ENCODE results near the gene URAD.

DNA sequence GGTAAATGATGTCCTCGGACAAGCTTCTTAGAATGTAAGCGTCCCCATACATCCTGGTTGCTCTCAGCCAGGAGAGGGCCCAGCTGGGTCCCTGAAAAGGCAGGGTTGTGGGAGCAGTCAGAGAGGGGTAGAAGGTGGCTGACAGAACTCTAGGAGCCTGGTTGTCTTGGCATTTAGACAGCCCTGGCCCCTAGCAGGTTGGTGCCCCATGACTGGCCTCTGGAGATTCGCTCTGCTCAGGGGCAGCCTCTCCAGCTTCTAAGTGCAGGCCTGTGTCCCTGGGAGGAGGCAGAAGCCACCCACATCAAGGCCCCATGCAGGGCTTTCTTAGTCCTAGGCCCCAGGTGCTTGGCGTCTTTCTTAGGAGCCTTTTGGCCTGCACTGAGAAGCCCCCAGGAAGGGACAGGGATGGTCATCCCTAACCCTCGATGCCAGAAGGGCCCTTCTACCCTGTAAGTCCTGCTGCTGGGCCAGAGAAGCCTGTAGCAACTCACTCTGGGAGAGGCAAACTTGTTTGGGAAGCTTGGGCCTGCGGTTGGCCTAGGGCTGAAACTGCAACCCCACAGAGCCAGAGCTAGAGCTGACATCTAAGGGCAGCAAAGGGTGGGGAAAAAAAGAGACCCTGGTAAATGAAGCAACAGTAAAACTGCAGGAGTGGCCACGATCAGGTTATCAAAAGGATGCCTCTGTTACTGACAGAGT is 16.6 kb downstream of the URAD start:
- TF ChIP-seq, protein P1, sequence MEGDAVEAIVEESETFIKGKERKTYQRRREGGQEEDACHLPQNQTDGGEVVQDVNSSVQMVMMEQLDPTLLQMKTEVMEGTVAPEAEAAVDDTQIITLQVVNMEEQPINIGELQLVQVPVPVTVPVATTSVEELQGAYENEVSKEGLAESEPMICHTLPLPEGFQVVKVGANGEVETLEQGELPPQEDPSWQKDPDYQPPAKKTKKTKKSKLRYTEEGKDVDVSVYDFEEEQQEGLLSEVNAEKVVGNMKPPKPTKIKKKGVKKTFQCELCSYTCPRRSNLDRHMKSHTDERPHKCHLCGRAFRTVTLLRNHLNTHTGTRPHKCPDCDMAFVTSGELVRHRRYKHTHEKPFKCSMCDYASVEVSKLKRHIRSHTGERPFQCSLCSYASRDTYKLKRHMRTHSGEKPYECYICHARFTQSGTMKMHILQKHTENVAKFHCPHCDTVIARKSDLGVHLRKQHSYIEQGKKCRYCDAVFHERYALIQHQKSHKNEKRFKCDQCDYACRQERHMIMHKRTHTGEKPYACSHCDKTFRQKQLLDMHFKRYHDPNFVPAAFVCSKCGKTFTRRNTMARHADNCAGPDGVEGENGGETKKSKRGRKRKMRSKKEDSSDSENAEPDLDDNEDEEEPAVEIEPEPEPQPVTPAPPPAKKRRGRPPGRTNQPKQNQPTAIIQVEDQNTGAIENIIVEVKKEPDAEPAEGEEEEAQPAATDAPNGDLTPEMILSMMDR (IDR thresholded peaks at IDR 0.05; ENCODE audit: low read depth, low read length, poor library complexity, severe bottlenecking) = no peak
- TF ChIP-seq EZH2phosphoT487 (IDR thresholded peaks at IDR 0.05; ENCODE audit: borderline replicate concordance, low read length) = no peak
